B cell (primary cell): Measurements from ENCODE around the gene PLSCR3. TPM values are rescaled to one million over a fixed set of nuclear protein-coding genes. Genes with fewer than 3 reads are reported as not detected.
A peak's percentile ranks its signal among the peaks of the same experiment; 100 is the strongest.

ENCODE experiments used
- ATAC-seq: fragments of 200-7000 bp; cut with Tn5 transposase; one replicate; pipeline ENCODE4 v1.10.0; 2021; ENCODE audit warnings: low read depth, mild to moderate bottlenecking, moderate number of reproducible peaks, moderate library complexity
- CTCF ChIA-PET: fragments of 350-600 bp; sonication (Branson Sonifier 250); formaldehyde crosslinking; loops from one replicate; lab custom pipeline; 2021; ENCODE audit warnings: antibody characterized with exemption, inconsistent platforms; lab: Charles Lee
- POLR2A ChIA-PET: fragments of 350-600 bp; sonication (Branson Sonifier 250); formaldehyde crosslinking; loops from one replicate; lab custom pipeline; 2021; ENCODE audit warnings: antibody characterized with exemption; lab: Charles Lee
- DNase-seq: peaks from one replicate; pipeline ENCODE4 v3.0.0; 2013
- H2AFZ ChIP-seq: 2 replicates; pipeline ENCODE4 v1.6.1; 2012; ENCODE audit warnings: mild to moderate bottlenecking, low read depth, low read length; ENCODE audit not compliant: insufficient read depth, poor library complexity, severe bottlenecking
- H3K27ac ChIP-seq, 2 donors: 1 replicate in 1 of 2; 2 replicates in 1 of 2; pipeline ENCODE4 v1.5.1; 2012 to 2013; ENCODE audit warnings: low read length in 2 of 2, mild to moderate bottlenecking in 2 of 2, moderate library complexity in 1 of 2
- H3K27me3 ChIP-seq, 4 experiments: fragments of 200-600 bp in 1 of 4; sonication (generic) in 1 of 4; replicated peaks in 1 of 4; 1 replicate in 2 of 4; 2 replicates in 2 of 4; pipeline versions ENCODE4 v1.6.1 to v1.7.0; 2013 to 2016; ENCODE audit warnings: low read length in 3 of 4, mild to moderate bottlenecking in 2 of 4, mixed read lengths in 1 of 4, moderate library complexity in 1 of 4; ENCODE audit not compliant: insufficient read depth in 4 of 4, control insufficient read depth in 3 of 4; ENCODE audit errors: control extremely low read depth in 1 of 4
- H3K36me3 ChIP-seq, 2 experiments: replicated peaks in 1 of 2; 1 replicate in 1 of 2; 2 replicates in 1 of 2; pipeline versions ENCODE4 v1.6.1 to v1.7.1; 2013; ENCODE audit warnings: low read length in 1 of 2; ENCODE audit not compliant: insufficient read depth in 2 of 2, control insufficient read depth in 1 of 2; ENCODE audit errors: control extremely low read depth in 1 of 2, extremely low read depth in 1 of 2
- H3K4me1 ChIP-seq, 2 donors: fragments of 200-600 bp in 1 of 2; sonication (generic) in 1 of 2; 1 replicate in 1 of 2; 2 replicates in 1 of 2; pipeline versions ENCODE4 v1.5.1 to v1.6.1; 2013 to 2017; ENCODE audit warnings: low read length in 2 of 2; ENCODE audit not compliant: control insufficient read depth in 2 of 2, insufficient read depth in 2 of 2
- H3K4me2 ChIP-seq: replicated peaks from 2 replicates; pipeline ENCODE3; 2012; ENCODE audit warnings: mild to moderate bottlenecking, low read depth, low read length; ENCODE audit not compliant: poor library complexity, severe bottlenecking
- H3K4me3 ChIP-seq, 5 experiments: fragments of 200-600 bp in 1 of 5; sonication (generic) in 1 of 5; 1 replicate in 3 of 5; 2 replicates in 2 of 5; pipeline versions ENCODE4 v1.5.1 to v1.7.0; 2011 to 2016; ENCODE audit warnings: low read length in 4 of 5, mild to moderate bottlenecking in 4 of 5, low read depth in 2 of 5, control low read depth in 1 of 5, moderate library complexity in 1 of 5; ENCODE audit not compliant: insufficient read depth in 1 of 5; ENCODE audit errors: control extremely low read depth in 1 of 5, extremely low read depth in 1 of 5
- H3K79me2 ChIP-seq: fragments of 200-600 bp; sonication (generic); one replicate; pipeline ENCODE4 v1.6.0; 2016; ENCODE audit warnings: low read length; ENCODE audit not compliant: control insufficient read depth, insufficient read depth
- H3K9ac ChIP-seq: fragments of 200-600 bp; sonication (generic); 2 replicates; pipeline ENCODE4 v1.6.1; 2017; ENCODE audit warnings: mild to moderate bottlenecking, low read length, moderate library complexity
- H3K9me3 ChIP-seq, 3 donors: one replicate each; pipeline versions ENCODE4 v1.6.1 to v1.7.1; 2013; ENCODE audit warnings: low read length in 2 of 3; ENCODE audit not compliant: control insufficient read depth in 2 of 3, insufficient read depth in 1 of 3; ENCODE audit errors: control extremely low read depth in 1 of 3
- H4K20me1 ChIP-seq: 2 replicates; pipeline ENCODE4 v1.6.0; 2012; ENCODE audit warnings: mild to moderate bottlenecking, low read length; ENCODE audit not compliant: insufficient read depth, control insufficient read depth, poor library complexity, severe bottlenecking
- H3K27ac Mint-ChIP-seq: one replicate; pipeline ENCODE4 v1.8.0; 2021; ENCODE audit warnings: mixed read lengths
- H3K27me3 Mint-ChIP-seq: one replicate; pipeline ENCODE4 v1.8.0; 2021; ENCODE audit warnings: mixed read lengths
- H3K4me1 Mint-ChIP-seq: one replicate; pipeline ENCODE4 v1.8.0; 2021; ENCODE audit warnings: mixed read lengths
- H3K4me3 Mint-ChIP-seq: one replicate; pipeline ENCODE4 v1.8.0; 2021; ENCODE audit warnings: mixed read lengths
- H3K9me3 Mint-ChIP-seq: one replicate; pipeline ENCODE4 v1.8.0; 2022; ENCODE audit warnings: mixed read lengths; ENCODE audit not compliant: insufficient read depth
- EZH2 ChIP-seq: IDR thresholded peaks from 2 replicates; pipeline ENCODE4 v1.6.1; 2012; ENCODE audit warnings: borderline replicate concordance, low read depth, mild to moderate bottlenecking, moderate library complexity, low read length; ENCODE audit not compliant: insufficient read depth, poor library complexity, severe bottlenecking
- WGBS: methylation state at CpG from one replicate; pipeline ENCODE4 v1.1.5; 2013; ENCODE audit warnings: missing lambda C conversion rate; ENCODE audit not compliant: insufficient coverage; 5-methylcytosine and 5-hydroxymethylcytosine counted together
- intact Hi-C: fragments of 100-400 bp; cut with micrococcal nuclease; formaldehyde crosslinking; loops from one replicate; pipeline ENCODE4 v1.10.0; 2022
- polyA plus RNA-seq: library from polyadenylated mRNA; depleted of rRNA; stranded (reverse); fragments of >200 nt; gene quantifications from 2 replicates; pipeline ENCODE4 v1.2.3, GENCODE V29; 2012
- total RNA-seq, 2 donors: library from RNA; stranded (reverse); fragments of 120-200 nt in 1 of 2; gene quantifications; 1 replicate in 1 of 2; 2 replicates in 1 of 2; pipeline versions ENCODE4 v1.2.3 to v1.2.4, GENCODE V29; 2013 to 2022
- TF ChIP-seq, protein P1 (sequence below): fragments of 200-600 bp; IDR thresholded peaks from one replicate; pipeline ENCODE4 v1.8.0; 2022; ENCODE audit warnings: antibody characterized with exemption, mild to moderate bottlenecking

PLSCR3 gene
- total and polyA plus RNA-seq, 2 donors (not counting 1 experiment from before 2014, with no cell fraction given): 31.6 to 122 TPM

DNA sequence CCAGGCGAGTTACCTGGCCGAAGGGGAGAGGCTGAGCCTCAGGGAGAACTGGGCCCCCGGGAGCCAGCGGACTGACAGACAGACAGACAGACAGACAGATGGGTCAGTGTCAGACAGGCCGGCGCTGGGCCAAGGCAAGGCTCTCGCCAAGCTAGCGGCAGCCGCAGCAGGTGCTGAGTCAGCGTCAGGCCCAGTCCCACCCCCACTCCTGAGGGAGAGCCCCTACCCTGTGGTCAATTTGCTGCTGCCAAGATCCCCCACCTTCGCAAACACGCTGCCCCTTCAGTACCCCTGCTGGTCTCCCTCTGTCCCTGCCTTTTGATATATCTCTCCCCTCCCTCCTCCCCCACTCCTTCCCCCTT is 46.5 kb upstream of the PLSCR3 start:
- Mint-ChIP-seq H3K27me3 (peaks cover 66% of the 10 kb centered on the region), H3K4me3 (peak overlapping the region; percentile 83), H3K4me1 (peaks cover 53% of the 10 kb centered on the region), H3K27ac (no peak overlapping the region), H3K9me3 (no peaks in the 10 kb centered on the region)
- ATAC-seq (no peak), DNase-seq (peak; percentile 41)
- H3K79me2 ChIP-seq: peaks cover 27% of the 10 kb centered on the region
- no peak overlapping the region for H3K4me3 ChIP-seq
- TF ChIP-seq, protein P1, sequence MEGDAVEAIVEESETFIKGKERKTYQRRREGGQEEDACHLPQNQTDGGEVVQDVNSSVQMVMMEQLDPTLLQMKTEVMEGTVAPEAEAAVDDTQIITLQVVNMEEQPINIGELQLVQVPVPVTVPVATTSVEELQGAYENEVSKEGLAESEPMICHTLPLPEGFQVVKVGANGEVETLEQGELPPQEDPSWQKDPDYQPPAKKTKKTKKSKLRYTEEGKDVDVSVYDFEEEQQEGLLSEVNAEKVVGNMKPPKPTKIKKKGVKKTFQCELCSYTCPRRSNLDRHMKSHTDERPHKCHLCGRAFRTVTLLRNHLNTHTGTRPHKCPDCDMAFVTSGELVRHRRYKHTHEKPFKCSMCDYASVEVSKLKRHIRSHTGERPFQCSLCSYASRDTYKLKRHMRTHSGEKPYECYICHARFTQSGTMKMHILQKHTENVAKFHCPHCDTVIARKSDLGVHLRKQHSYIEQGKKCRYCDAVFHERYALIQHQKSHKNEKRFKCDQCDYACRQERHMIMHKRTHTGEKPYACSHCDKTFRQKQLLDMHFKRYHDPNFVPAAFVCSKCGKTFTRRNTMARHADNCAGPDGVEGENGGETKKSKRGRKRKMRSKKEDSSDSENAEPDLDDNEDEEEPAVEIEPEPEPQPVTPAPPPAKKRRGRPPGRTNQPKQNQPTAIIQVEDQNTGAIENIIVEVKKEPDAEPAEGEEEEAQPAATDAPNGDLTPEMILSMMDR: no peak
- TF ChIP-seq EZH2: no peak
- H2AFZ ChIP-seq: no peak overlapping the region
- H3K27me3 ChIP-seq: peaks cover 0 to 79% (median 49%) of the 10 kb centered on the region in 4 experiments
- H3K9ac ChIP-seq: peak overlapping the region; percentile 53
- peak overlapping the region; percentile 85 for H3K4me2 ChIP-seq
- H3K9me3 ChIP-seq: peaks cover 0 to 44% (median 0%) of the 10 kb centered on the region in 3 donors
- intact Hi-C loops: no loop called here
- WGBS: 6% methylated on average over 12 of the region's 12 CpGs
- H3K27ac ChIP-seq: no peak overlapping the region
- no peaks in the 10 kb centered on the region for H3K36me3 ChIP-seq
- H4K20me1 ChIP-seq: peaks cover 49% of the 10 kb centered on the region
- ChIA-PET POLR2A (interaction anchor here (0.6 to 1.8 kb wide), 6 partner anchors 33 to 134 kb away, joined by 3 to 10 read pairs (median 8); partner anchors contain the start of genes POLR2A and ZBTB4), CTCF (interaction anchor here (1.1 to 3.6 kb wide), 7 partner anchors 12 to 549 kb away, joined by 3 to 15 read pairs (median 3); partner anchors contain the start of genes SENP3, SPEM3 and TP53)
- peaks cover 64% of the 10 kb centered on the region in 2 donors for H3K4me1 ChIP-seq

DNA sequence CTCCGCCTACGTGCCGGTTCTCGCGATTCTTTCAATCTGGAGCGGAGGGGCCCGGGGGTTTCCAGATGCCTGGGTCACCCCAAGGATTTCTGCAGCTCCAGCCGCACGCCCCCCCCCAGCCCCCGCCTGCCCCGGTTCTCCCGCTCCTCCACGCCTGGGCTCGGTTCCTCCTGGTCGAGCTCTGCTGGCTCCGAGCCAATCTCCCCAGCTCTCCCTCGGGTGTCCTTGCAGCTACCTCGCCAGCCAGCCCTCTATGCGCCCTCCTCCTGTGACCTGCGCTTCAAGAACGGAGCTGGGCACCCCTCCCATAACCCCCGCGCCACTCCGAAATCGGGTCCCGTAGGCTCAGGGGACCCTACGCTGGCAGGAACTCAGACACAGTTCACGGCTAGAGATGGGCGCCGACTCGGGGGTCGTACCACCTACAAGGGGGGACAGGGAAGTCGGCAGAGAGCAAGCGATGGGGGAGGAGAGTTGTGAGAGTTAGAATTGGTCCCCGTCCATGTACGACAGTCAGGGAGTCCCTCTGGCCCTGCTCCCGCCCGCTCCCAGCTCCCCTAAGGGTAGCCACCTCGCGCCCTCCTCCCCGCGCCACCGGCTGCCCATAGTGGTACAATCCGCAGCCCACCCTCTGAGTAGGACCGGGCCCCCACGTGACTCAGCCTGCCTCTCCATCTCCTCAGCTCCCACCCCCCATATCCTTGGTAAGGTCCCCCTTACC is 45.9 kb upstream of the PLSCR3 start:
- H3K36me3 ChIP-seq: no peaks in the 10 kb centered on the region
- ChIA-PET CTCF (interaction anchor here (1.1 to 3.6 kb wide), 7 partner anchors 11 to 549 kb away, joined by 3 to 15 read pairs (median 3); partner anchors contain the start of genes SENP3, SPEM3 and TP53), POLR2A (interaction anchor here (0.6 to 1.8 kb wide), 5 partner anchors 36 to 360 kb away, joined by 3 to 8 read pairs (median 6); partner anchors contain the start of genes POLR2A and ZBTB4)
- peak overlapping the region; percentile 35 for H2AFZ ChIP-seq
- H3K27me3 Mint-ChIP-seq: peaks cover 60% of the 10 kb centered on the region
- peak overlapping the region; percentile 11 to 54 (median 33) for H3K4me3 ChIP-seq
- peaks cover 0 to 38% (median 0%) of the 10 kb centered on the region in 3 donors for H3K9me3 ChIP-seq
- peaks cover 27% of the 10 kb centered on the region for H3K79me2 ChIP-seq
- TF ChIP-seq, protein P1: no peak
- peak; percentile 28 for TF ChIP-seq EZH2
- intact Hi-C loops: no loop called here
- no peak for ATAC-seq
- H3K9ac ChIP-seq: peak overlapping the region; percentile 53
- peaks cover 0 to 73% (median 45%) of the 10 kb centered on the region in 4 experiments for H3K27me3 ChIP-seq
- H3K9me3 Mint-ChIP-seq: no peaks in the 10 kb centered on the region
- peaks cover 58 to 61% of the 10 kb centered on the region in 2 donors for H3K4me1 ChIP-seq
- DNase-seq: peak; percentile 62
- no peak overlapping the region for H3K27ac ChIP-seq
- peak overlapping the region; percentile 85 for H3K4me2 ChIP-seq
- H3K4me1 Mint-ChIP-seq: peaks cover 51% of the 10 kb centered on the region
- H3K27ac Mint-ChIP-seq: peak overlapping the region; percentile 65
- under 1% methylated on average over 37 of the region's 46 CpGs for WGBS
- H3K4me3 Mint-ChIP-seq: peak overlapping the region; percentile 83
- peaks cover 49% of the 10 kb centered on the region for H4K20me1 ChIP-seq
